ENCODE results near the gene PDE8B.
A peak's percentile ranks its signal among the peaks of the same experiment; 100 is the strongest.

The PDE8B gene

GRCh38 chr5:77360381-77360780 is 149.9 kb downstream of the PDE8B start:
- H3K27me3 ChIP-seq (replicated peaks): no peaks in the 10 kb centered on the region
- no peak for TF ChIP-seq CTCF (IDR thresholded peaks at IDR 0.05; ENCODE audit: low read depth, low read length, missing control alignments)
- no peaks in the 10 kb centered on the region for H3K36me3 ChIP-seq (replicated peaks)
- DNase-seq: no peak
- no peak overlapping the region for H3K27ac ChIP-seq
- H3K4me3 ChIP-seq (ENCODE audit: low read depth, low read length): no peak overlapping the region
- in situ Hi-C loops (cut with HindIII; ENCODE audit: low pct_ligation_motif_present, low sequenced_read_pairs): no loop called here

GRCh38 chr5:77360973-77361372 is 150.5 kb downstream of the PDE8B start:
- DNase-seq: no peak
- no peaks in the 10 kb centered on the region for H3K36me3 ChIP-seq (replicated peaks)
- no peaks in the 10 kb centered on the region for H3K27me3 ChIP-seq (replicated peaks)
- no peak for TF ChIP-seq CTCF (IDR thresholded peaks at IDR 0.05; ENCODE audit: low read depth, low read length, missing control alignments)
- in situ Hi-C loops (cut with HindIII; ENCODE audit: low pct_ligation_motif_present, low sequenced_read_pairs): no loop called here
- H3K4me3 ChIP-seq (ENCODE audit: low read depth, low read length): no peak overlapping the region
- H3K27ac ChIP-seq: no peak overlapping the region

GRCh38 chr5:77366717-77367500 is 156.4 kb downstream of the PDE8B start:
- Histone ChIP-seq H3K27ac (no peak overlapping the region), H3K36me3 (replicated peaks) (no peaks in the 10 kb centered on the region), H3K27me3 (replicated peaks) (no peaks in the 10 kb centered on the region), H3K4me3 (ENCODE audit: low read depth, low read length) (no peak overlapping the region)
- in situ Hi-C loops (cut with HindIII; ENCODE audit: low pct_ligation_motif_present, low sequenced_read_pairs): no loop called here
- TF ChIP-seq CTCF (IDR thresholded peaks at IDR 0.05; ENCODE audit: low read depth, low read length, missing control alignments): no peak
- no peak for DNase-seq

- H3K27ac ChIP-seq: no peak overlapping the region
- H3K36me3 ChIP-seq (replicated peaks): no peaks in the 10 kb centered on the region
- in situ Hi-C loops (cut with HindIII; ENCODE audit: low pct_ligation_motif_present, low sequenced_read_pairs): no loop called here
- no peak overlapping the region for H3K4me3 ChIP-seq (ENCODE audit: low read depth, low read length)
- H3K27me3 ChIP-seq (replicated peaks): no peaks in the 10 kb centered on the region
- DNase-seq: peak; percentile 75
- TF ChIP-seq CTCF (IDR thresholded peaks at IDR 0.05; ENCODE audit: low read depth, low read length, missing control alignments): no peak
Measured at GRCh38 chr5:77367741-77368140, 157.3 kb downstream of the PDE8B start.

- in situ Hi-C loops (cut with HindIII; ENCODE audit: low pct_ligation_motif_present, low sequenced_read_pairs): no loop called here
- H3K4me3 ChIP-seq (ENCODE audit: low read depth, low read length): no peak overlapping the region
- no peak for DNase-seq
- no peaks in the 10 kb centered on the region for H3K27me3 ChIP-seq (replicated peaks)
- no peak for TF ChIP-seq CTCF (IDR thresholded peaks at IDR 0.05; ENCODE audit: low read depth, low read length, missing control alignments)
- no peaks in the 10 kb centered on the region for H3K36me3 ChIP-seq (replicated peaks)
- H3K27ac ChIP-seq: no peak overlapping the region
Measured at GRCh38 chr5:77368367-77368766, 157.9 kb downstream of the PDE8B start.

- DNase-seq: no peak
- Histone ChIP-seq H3K36me3 (replicated peaks) (no peaks in the 10 kb centered on the region), H3K4me3 (ENCODE audit: low read depth, low read length) (no peak overlapping the region), H3K27me3 (replicated peaks) (no peaks in the 10 kb centered on the region), H3K27ac (no peak overlapping the region)
- TF ChIP-seq CTCF (IDR thresholded peaks at IDR 0.05; ENCODE audit: low read depth, low read length, missing control alignments): no peak
- in situ Hi-C loops (cut with HindIII; ENCODE audit: low pct_ligation_motif_present, low sequenced_read_pairs): no loop called here
Measured at GRCh38 chr5:77369566-77369965, 159.1 kb downstream of the PDE8B start.

Data from brain microvascular endothelial cell (primary cell).